BLaER1 (cell line): ENCODE data around the gene GRIA3.
"Not testable (repeated sequence)": the region's sequence is repeated elsewhere in the genome, so short reads cannot be mapped to it uniquely, and the experiment has no call there.

Experiments
- H3K27ac ChIP-seq: shearing (Covaris generic); formaldehyde crosslinking; 2 replicates; pipeline ENCODE4 v1.8.1; 2022
- H3K27me3 ChIP-seq: shearing (Covaris generic); formaldehyde crosslinking; 2 replicates; pipeline ENCODE4 v1.8.1; 2022
- H3K36me3 ChIP-seq: shearing (Covaris generic); formaldehyde crosslinking; 2 replicates; pipeline ENCODE4 v1.8.1; 2022
- H3K4me1 ChIP-seq: shearing (Covaris generic); formaldehyde crosslinking; 2 replicates; pipeline ENCODE4 v1.8.1; 2022
- H3K4me2 ChIP-seq: shearing (Covaris generic); formaldehyde crosslinking; 2 replicates; pipeline ENCODE4 v1.8.1; 2022
- H3K4me3 ChIP-seq: shearing (Covaris generic); formaldehyde crosslinking; 2 replicates; pipeline ENCODE4 v1.8.1; 2022
- H3K9ac ChIP-seq: shearing (Covaris generic); formaldehyde crosslinking; 2 replicates; pipeline ENCODE4 v1.8.1; 2022
- H3K9me3 ChIP-seq: shearing (Covaris generic); formaldehyde crosslinking; 2 replicates; pipeline ENCODE4 v1.8.1; 2022
- H4K20me1 ChIP-seq: shearing (Covaris generic); formaldehyde crosslinking; 2 replicates; pipeline ENCODE4 v1.8.1; 2022
- Cebpa-rat ChIP-seq: shearing (Covaris generic); IDR thresholded peaks from 2 replicates; pipeline ENCODE4 v1.8.1; 2022

Gene GRIA3

DNA sequence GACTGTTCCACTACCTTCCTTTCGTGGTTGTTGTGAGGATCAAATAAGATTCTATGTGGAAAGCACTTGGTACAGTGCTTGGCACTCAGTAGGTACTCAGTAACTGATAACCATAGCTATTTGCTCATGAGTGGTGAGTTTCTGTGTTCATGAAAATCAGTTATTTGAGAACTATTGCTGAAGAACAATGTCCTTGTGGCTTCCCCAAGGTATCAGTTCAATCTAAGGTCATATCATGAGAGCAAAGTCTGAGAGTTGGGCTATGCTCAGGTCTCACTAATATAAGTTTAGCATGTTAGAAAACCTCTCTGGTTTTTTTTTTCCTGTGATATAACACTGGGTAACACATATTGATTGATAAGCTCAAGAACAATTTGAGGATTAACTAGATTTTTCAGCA lies 147.8 kb downstream of the GRIA3 start:
- H3K4me3 ChIP-seq = no peak overlapping the region
- TF ChIP-seq Cebpa-rat = no peak
- no peak overlapping the region for H3K27ac ChIP-seq
- H4K20me1 ChIP-seq = no peaks in the 10 kb centered on the region
- no peaks in the 10 kb centered on the region for H3K36me3 ChIP-seq
- H3K4me1 ChIP-seq = no peaks in the 10 kb centered on the region
- H3K4me2 ChIP-seq = no peak overlapping the region
- H3K9me3 ChIP-seq = no peaks in the 10 kb centered on the region
- H3K27me3 ChIP-seq = peaks cover 63% of the 10 kb centered on the region
- H3K9ac ChIP-seq = no peak overlapping the region

DNA sequence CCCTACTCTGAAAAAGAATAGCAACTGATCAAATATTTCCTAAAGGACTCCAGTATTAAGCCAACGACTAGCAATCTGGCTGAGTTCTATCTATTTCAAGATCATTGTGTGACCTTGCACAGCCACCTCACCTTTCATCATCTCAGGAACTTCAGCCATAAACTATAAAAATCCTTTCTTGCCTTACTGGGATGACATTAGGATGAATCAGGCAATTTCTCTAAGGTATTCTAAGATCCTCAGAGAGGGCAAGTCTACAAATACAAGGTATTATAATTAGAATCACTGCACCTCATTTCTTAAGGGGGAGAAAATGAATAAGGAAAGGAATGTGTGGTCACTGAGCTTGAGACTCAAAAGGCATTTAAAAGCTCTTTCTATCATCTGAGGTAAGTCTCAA lies 152.6 kb downstream of the GRIA3 start:
- H3K9ac ChIP-seq = no peak overlapping the region
- no peak overlapping the region for H3K4me2 ChIP-seq
- no peaks in the 10 kb centered on the region for H3K4me1 ChIP-seq
- H3K36me3 ChIP-seq = no peaks in the 10 kb centered on the region
- H3K27ac ChIP-seq = no peak overlapping the region
- no peak for TF ChIP-seq Cebpa-rat
- H4K20me1 ChIP-seq = no peaks in the 10 kb centered on the region
- no peaks in the 10 kb centered on the region for H3K9me3 ChIP-seq
- H3K4me3 ChIP-seq = no peak overlapping the region
- H3K27me3 ChIP-seq = peaks cover 78% of the 10 kb centered on the region

DNA sequence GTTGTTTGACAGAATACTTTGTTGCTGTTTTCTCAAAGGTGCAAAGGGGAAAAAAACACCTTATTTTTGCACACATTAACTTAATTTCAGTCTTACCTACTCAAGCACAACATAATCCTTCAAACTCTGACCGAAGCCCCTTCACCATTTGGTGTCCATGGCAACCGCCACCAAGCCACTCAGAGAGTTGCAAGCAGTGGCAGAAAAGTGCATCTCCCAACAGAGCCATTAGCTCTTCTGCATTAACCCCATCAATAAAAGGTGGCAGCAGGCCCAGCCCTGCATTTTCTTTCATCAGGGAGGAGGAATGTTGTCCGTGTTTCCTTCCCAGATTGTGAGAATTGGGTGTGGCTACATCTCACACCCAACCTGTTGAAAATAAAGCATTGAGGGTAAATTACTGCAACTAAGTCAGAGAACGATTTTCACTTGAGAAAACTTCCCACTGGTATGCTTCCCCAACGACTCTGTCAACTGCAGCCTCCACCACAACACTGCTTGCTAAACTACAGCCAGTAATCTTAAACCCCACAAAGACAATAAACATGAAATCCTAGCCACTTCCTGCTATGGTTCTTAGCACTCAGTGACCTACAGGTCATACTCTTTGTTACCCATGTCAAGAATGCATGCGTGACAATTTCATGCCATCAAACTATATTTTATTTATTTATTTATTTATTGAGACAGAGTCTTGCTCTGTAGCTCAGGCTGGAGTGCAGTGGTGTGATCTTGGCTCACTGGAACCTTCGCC lies 154.0 kb downstream of the GRIA3 start:
- no peak overlapping the region for H3K4me2 ChIP-seq
- H3K27ac ChIP-seq = no peak overlapping the region
- no peak for TF ChIP-seq Cebpa-rat
- no peak overlapping the region for H3K9ac ChIP-seq
- H3K4me3 ChIP-seq = no peak overlapping the region
- H3K4me1 ChIP-seq = no peaks in the 10 kb centered on the region
- H3K36me3 ChIP-seq = no peaks in the 10 kb centered on the region
- H3K27me3 ChIP-seq = peaks cover 89% of the 10 kb centered on the region
- no peaks in the 10 kb centered on the region for H4K20me1 ChIP-seq
- H3K9me3 ChIP-seq = no peaks in the 10 kb centered on the region

DNA sequence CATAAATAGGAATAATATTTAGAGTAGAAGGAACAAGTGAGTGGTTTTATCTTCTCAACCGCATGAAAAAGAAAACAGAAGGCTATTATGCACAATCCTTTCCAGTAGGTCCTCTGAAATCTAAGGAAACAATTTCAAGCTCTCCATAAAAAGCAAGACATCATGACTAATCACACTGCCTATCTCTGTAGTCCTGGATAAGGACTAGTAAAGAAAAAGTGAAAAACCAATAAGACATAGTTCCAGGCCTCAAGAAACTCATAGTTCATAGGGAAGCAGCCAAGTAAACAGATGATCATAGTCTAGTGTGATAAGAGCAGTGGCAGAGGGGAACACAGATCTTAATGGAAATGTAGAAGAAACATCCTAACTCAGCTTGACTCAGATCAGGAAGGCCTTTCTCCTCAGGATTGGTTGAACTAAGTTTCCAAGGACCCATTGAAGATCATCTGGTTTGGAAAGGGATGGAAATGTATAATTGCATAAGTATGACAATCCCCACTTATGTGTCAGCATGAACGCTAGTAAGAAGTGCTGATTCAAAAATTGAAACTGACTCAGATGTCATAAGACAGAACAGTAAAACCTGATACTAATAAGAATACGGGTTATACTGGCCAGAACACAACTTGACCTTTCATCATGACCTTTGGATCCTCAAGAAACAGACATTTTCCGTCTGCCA lies 155.3 kb downstream of the GRIA3 start:
- no peak overlapping the region for H3K9ac ChIP-seq
- no peaks in the 10 kb centered on the region for H3K9me3 ChIP-seq
- no peak overlapping the region for H3K4me2 ChIP-seq
- no peaks in the 10 kb centered on the region for H4K20me1 ChIP-seq
- H3K4me1 ChIP-seq = no peaks in the 10 kb centered on the region
- no peak overlapping the region for H3K27ac ChIP-seq
- no peak overlapping the region for H3K4me3 ChIP-seq
- H3K36me3 ChIP-seq = no peaks in the 10 kb centered on the region
- peaks cover 94% of the 10 kb centered on the region for H3K27me3 ChIP-seq
- no peak for TF ChIP-seq Cebpa-rat

DNA sequence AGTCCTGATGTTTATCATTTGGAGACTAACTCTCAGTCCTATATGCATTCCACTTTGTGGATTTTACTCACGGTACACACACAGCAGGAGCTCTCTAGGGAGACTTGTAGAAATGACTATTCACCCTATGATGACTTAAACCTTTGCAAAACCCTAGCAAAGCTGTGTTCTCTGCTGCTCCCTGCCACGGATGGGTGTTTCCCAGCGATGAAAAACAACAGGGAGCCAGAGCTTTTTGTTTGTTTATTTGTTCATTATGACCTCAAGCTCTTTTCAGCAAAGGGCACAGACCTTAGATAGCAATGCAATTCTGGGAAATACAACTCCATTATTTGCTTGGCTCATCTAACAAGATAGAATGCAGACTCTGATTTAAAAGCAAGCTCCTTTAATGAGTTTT lies 156.6 kb downstream of the GRIA3 start:
- H3K27me3 ChIP-seq = peaks cover 94% of the 10 kb centered on the region
- no peak overlapping the region for H3K4me3 ChIP-seq
- no peak overlapping the region for H3K27ac ChIP-seq
- no peaks in the 10 kb centered on the region for H3K36me3 ChIP-seq
- no peaks in the 10 kb centered on the region for H4K20me1 ChIP-seq
- no peak for TF ChIP-seq Cebpa-rat
- no peak overlapping the region for H3K9ac ChIP-seq
- no peaks in the 10 kb centered on the region for H3K4me1 ChIP-seq
- no peaks in the 10 kb centered on the region for H3K9me3 ChIP-seq
- H3K4me2 ChIP-seq = no peak overlapping the region

DNA sequence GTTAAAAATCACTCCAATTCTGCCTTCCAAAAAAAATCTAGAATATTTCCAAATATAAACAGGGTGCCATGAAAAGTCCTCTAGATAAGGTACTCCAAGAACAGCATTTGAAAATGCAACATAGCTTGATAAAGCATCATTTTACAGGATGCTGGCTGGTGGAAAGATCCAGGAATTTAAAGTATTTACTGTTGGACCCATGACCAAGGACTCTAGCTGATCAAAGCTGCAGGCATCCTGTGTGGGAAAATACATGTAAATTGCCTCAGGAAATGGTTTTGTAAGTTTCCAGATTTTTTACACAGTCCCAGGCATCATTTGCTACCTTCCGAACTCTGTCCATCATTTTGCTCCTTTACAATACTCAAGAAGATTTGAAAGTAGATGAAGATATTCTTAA lies 164.4 kb downstream of the GRIA3 start:
- Histone ChIP-seq H3K27me3 (peaks cover 99% of the 10 kb centered on the region), H3K4me3 (no peak overlapping the region), H3K9ac (no peak overlapping the region), H3K36me3 (no peaks in the 10 kb centered on the region), H3K4me1 (no peaks in the 10 kb centered on the region), H3K9me3 (no peaks in the 10 kb centered on the region), H3K27ac (no peak overlapping the region), H3K4me2 (no peak overlapping the region), H4K20me1 (no peaks in the 10 kb centered on the region)
- TF ChIP-seq Cebpa-rat = no peak

DNA sequence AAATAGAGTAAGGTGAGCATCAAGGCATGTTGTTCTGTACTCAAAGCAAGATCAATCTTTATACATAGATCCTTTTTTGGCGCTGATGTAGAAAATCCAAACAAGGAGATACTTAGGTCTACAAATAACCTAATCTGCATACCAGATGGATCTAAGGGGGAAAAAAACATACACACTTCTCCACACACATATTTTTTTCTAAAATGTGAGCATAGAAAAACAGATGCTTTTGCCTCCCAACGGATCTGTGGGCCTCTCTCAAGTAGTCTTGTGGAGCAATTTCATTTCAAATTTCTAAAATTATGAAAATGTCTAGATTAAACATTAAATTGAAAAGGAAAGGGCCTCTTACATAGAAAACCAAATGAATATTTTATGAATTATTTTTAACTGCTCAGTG lies 166.1 kb downstream of the GRIA3 start:
- peaks cover 99% of the 10 kb centered on the region for H3K27me3 ChIP-seq
- no peaks in the 10 kb centered on the region for H3K36me3 ChIP-seq
- H3K4me2 ChIP-seq = no peak overlapping the region
- no peak overlapping the region for H3K4me3 ChIP-seq
- H3K4me1 ChIP-seq = no peaks in the 10 kb centered on the region
- H3K9ac ChIP-seq = no peak overlapping the region
- H3K27ac ChIP-seq = no peak overlapping the region
- no peak for TF ChIP-seq Cebpa-rat
- no peaks in the 10 kb centered on the region for H4K20me1 ChIP-seq
- no peaks in the 10 kb centered on the region for H3K9me3 ChIP-seq

DNA sequence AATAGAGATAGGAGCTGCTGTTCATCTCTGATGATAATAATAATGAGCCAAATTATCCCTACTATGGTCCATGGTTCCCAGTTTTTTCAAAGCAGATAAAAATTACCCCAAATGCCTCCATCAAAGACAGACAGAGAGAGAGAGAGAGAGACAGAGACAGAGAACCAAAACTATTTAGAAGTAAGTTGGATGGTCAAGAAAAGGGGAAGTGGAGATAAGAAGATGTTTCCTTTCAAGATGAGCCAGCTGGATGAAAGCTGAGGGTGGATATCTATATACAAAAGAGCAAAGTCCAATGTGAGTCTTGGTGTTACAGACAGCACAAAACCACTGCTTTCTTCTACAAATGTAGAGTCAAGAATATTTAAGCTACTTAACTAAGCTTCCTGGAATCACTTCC lies 173.9 kb downstream of the GRIA3 start:
- Histone ChIP-seq H3K4me1 (no peaks in the 10 kb centered on the region), H3K27me3 (peaks cover 99% of the 10 kb centered on the region), H3K9ac (no peak overlapping the region), H3K27ac (no peak overlapping the region), H3K36me3 (no peaks in the 10 kb centered on the region), H4K20me1 (no peaks in the 10 kb centered on the region; the same call in 1 of the 2 replicates), H3K9me3 (no peaks in the 10 kb centered on the region), H3K4me3 (no peak overlapping the region), H3K4me2 (no peak overlapping the region)
- no peak for TF ChIP-seq Cebpa-rat

DNA sequence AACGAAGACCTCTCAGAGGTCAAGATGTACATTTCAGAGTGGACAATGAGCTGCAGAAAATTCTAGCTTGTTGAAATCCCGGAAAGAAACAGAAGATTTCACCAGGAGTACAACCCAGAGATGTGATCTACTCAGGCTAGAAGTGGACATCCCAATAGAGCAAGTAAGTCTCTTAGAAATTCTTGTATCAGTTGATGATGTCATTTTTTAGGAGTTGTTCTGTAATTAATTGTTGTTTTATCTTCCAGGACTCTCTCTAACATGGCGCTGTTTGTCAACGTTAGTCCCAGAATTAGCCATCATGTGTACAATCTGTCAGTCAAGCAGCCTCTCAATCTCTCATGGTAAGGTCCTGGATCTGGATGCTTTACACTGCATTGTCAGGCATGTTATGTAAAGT lies 174.4 kb downstream of the GRIA3 start:
- Histone ChIP-seq H3K4me3 (no peak overlapping the region), H3K4me1 (no peaks in the 10 kb centered on the region), H3K27ac (no peak overlapping the region), H3K9me3 (no peaks in the 10 kb centered on the region), H3K36me3 (no peaks in the 10 kb centered on the region), H3K4me2 (no peak overlapping the region), H3K9ac (no peak overlapping the region), H4K20me1 (no peaks in the 10 kb centered on the region; the same call in 1 of the 2 replicates), H3K27me3 (peaks cover 99% of the 10 kb centered on the region)
- no peak for TF ChIP-seq Cebpa-rat

DNA sequence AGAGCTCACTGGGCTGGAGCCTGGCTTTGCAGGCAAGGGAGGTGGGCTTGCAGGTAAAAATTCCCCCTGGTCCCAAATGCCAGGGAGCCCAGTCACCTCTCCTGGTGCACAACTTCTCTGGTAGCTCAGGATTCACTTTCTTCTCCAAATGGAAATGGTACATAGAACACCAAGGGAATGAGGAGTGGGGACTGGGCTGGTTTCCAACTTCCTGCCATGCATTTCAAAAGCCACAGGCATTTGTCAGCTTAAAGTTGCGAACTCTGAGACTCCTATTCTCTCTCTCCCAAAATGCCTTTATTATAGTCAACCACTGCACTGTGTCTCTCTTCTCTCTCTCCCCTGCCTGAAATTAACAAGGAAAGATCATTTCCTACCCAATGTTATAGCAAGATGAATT lies 177.3 kb downstream of the GRIA3 start:
- Histone ChIP-seq H3K9me3 (no peaks in the 10 kb centered on the region), H4K20me1 (no peaks in the 10 kb centered on the region; the same call in 1 of the 2 replicates), H3K9ac (no peak overlapping the region), H3K4me2 (no peak overlapping the region), H3K4me1 (no peaks in the 10 kb centered on the region), H3K4me3 (no peak overlapping the region), H3K27me3 (peaks cover 99% of the 10 kb centered on the region), H3K27ac (no peak overlapping the region), H3K36me3 (no peaks in the 10 kb centered on the region)
- no peak for TF ChIP-seq Cebpa-rat

DNA sequence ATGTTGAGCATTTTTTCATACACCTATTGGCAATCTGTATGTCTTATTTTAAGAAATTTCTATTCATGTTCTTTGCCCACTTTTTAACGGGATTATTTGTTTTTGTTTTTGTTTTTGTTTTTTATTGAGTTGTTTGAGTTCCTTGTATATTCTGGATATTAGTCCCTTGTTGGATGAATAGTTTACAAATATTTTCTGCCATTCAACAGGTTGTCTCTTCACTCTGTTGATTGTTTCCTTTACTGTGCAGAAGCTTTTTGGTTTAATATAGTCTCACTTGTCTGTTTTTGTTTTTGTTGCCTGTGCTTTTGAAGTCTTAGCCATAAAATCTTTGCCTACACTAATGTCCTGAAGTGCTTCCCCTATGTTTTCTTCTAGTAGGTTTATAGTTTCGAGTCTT lies 202.1 kb downstream of the GRIA3 start:
- peaks cover 18% of the 10 kb centered on the region for H3K9me3 ChIP-seq
- not testable (repeated sequence) for H3K4me3 ChIP-seq, H4K20me1 ChIP-seq, H3K36me3 ChIP-seq, H3K4me2 ChIP-seq, H3K4me1 ChIP-seq, H3K27ac ChIP-seq, H3K9ac ChIP-seq
- H3K27me3 ChIP-seq = peaks cover 35% of the 10 kb centered on the region
